GM12892 (cell line): ENCODE data around the gene SEBOX.

Source experiments
- POLR2A ChIP-seq: IDR thresholded peaks from 2 replicates; pipeline ENCODE4 v1.6.1; 2011; ENCODE audit warnings: low read depth, low read length, control low read depth
- POLR2AphosphoS5 ChIP-seq: IDR thresholded peaks from 2 replicates; pipeline ENCODE4 v1.6.1; 2011; ENCODE audit warnings: low read depth, low read length, control low read depth
- TAF1 ChIP-seq: IDR thresholded peaks from 2 replicates; pipeline ENCODE4 v1.6.1; 2011; ENCODE audit warnings: low read depth, mild to moderate bottlenecking, control low read depth, low read length, borderline replicate concordance

- TF ChIP-seq POLR2AphosphoS5 (no peak), POLR2A (no peak), TAF1 (no peak)
These were observed 30.3 kb downstream of the SEBOX start for GRCh38 chr17:28334666-28335200.
